Measurements from ENCODE around the gene PCYT2.

DNA sequence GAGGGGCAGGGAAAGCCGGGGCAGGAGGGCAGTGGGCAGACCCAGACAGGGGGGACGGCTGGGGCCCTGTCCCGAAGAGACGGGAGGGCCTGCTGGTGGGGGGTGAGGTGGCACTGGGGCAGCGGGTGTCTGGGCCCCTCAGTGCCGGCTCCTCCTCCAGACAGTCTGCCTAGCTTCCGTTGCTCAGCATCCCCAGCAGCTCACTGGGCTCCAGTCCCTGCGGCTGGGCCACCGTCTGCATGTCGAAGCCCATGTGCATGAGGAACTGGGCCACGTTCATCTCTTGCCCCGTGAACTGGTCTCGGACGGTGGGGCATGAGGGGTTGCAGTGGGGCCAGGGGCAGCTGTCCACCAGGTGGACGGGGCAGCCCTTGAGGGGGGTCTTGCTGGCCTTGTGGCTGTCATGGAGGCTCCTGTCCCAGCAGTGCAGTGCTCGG, 41.6 kb upstream of the PCYT2 start:
- TF ChIP-seq POLR2A (IDR thresholded peaks at IDR 0.05; ENCODE audit: low read depth, low read length): no peak
- TF ChIP-seq, protein P1, sequence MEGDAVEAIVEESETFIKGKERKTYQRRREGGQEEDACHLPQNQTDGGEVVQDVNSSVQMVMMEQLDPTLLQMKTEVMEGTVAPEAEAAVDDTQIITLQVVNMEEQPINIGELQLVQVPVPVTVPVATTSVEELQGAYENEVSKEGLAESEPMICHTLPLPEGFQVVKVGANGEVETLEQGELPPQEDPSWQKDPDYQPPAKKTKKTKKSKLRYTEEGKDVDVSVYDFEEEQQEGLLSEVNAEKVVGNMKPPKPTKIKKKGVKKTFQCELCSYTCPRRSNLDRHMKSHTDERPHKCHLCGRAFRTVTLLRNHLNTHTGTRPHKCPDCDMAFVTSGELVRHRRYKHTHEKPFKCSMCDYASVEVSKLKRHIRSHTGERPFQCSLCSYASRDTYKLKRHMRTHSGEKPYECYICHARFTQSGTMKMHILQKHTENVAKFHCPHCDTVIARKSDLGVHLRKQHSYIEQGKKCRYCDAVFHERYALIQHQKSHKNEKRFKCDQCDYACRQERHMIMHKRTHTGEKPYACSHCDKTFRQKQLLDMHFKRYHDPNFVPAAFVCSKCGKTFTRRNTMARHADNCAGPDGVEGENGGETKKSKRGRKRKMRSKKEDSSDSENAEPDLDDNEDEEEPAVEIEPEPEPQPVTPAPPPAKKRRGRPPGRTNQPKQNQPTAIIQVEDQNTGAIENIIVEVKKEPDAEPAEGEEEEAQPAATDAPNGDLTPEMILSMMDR (IDR thresholded peaks at IDR 0.05; ENCODE audit: extremely low read depth in 1 of 2, insufficient read depth in 1 of 2, low read depth in 1 of 2, low read length in 2 of 2): no peak
- no peak for TF ChIP-seq EZH2 (IDR thresholded peaks at IDR 0.05; ENCODE audit: borderline replicate concordance, low read depth, low read length, severe bottlenecking)
- no peak for TF ChIP-seq GATA2 (IDR thresholded peaks at IDR 0.05; ENCODE audit: insufficient read depth, insufficient read length, low read depth, low read length)
- TF ChIP-seq, protein P2, sequence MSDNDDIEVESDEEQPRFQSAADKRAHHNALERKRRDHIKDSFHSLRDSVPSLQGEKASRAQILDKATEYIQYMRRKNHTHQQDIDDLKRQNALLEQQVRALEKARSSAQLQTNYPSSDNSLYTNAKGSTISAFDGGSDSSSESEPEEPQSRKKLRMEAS (IDR thresholded peaks at IDR 0.05; ENCODE audit: insufficient read depth, insufficient read length): no peak
- no peak for TF ChIP-seq FOS (IDR thresholded peaks at IDR 0.05; ENCODE audit: borderline replicate concordance, insufficient read depth, low read length)
- no peak for TF ChIP-seq POLR2AphosphoS5 (IDR thresholded peaks at IDR 0.05; ENCODE audit: insufficient read depth, low read depth, low read length)
- no peak for TF ChIP-seq MYC (IDR thresholded peaks at IDR 0.05; ENCODE audit: low read depth, low read length)

Data from endothelial cell of umbilical vein (primary cell).